Mononuclear cell (primary cell): ENCODE measurements around the gene ADAMTSL4. TPM values are rescaled to one million over a fixed set of nuclear protein-coding genes. Genes with fewer than 3 reads are reported as not detected.

Experiments used
- H3K27me3 ChIP-seq: 2 replicates; pipeline ENCODE4 v1.6.0; 2011; ENCODE audit warnings: low read length, control low read depth; ENCODE audit not compliant: insufficient read depth
- H3K4me1 ChIP-seq: 2 replicates; pipeline ENCODE4 v1.5.1; 2011; ENCODE audit warnings: mild to moderate bottlenecking, low read length, control low read depth; ENCODE audit not compliant: insufficient read depth
- H3K4me3 ChIP-seq: 2 replicates; pipeline ENCODE4 v1.5.1; 2011; ENCODE audit warnings: mild to moderate bottlenecking, low read length, moderate library complexity
- H3K9me3 ChIP-seq: 2 replicates; pipeline ENCODE4 v1.5.1; 2011; ENCODE audit warnings: low read depth, mild to moderate bottlenecking, control low read depth, low read length
- total RNA-seq: library from RNA; depleted of rRNA; stranded (reverse); fragments of >200 nt; gene quantifications from one replicate; pipeline ENCODE4 v1.2.3, GENCODE V29; 2012

The ADAMTSL4 gene
- total RNA-seq, 1 donor, result 3.3 TPM

DNA sequence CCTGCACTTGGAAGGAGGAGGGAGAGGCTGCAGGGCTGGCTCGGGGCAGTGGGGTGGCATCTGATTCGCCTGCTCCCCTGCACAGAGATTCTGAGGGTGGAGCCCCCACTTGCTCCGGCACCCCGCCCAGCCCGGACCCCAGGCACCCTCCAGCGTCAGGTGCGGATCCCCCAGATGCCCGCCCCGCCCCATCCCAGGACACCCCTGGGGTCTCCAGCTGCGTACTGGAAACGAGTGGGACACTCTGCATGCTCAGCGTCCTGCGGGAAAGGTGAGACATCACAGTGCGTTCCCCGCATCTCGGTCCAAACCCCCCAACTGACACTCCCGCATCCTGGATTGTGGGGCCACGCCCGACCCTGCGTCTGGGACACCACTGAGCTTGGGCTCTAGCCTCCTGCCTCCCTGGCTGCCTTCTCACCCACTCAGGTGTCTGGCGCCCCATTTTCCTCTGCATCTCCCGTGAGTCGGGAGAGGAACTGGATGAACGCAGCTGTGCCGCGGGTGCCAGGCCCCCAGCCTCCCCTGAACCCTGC lies 7.9 kb downstream of the ADAMTSL4 start:
- H3K9me3 ChIP-seq, result no peaks in the 10 kb centered on the region
- H3K4me1 ChIP-seq, result peaks cover 52% of the 10 kb centered on the region

DNA sequence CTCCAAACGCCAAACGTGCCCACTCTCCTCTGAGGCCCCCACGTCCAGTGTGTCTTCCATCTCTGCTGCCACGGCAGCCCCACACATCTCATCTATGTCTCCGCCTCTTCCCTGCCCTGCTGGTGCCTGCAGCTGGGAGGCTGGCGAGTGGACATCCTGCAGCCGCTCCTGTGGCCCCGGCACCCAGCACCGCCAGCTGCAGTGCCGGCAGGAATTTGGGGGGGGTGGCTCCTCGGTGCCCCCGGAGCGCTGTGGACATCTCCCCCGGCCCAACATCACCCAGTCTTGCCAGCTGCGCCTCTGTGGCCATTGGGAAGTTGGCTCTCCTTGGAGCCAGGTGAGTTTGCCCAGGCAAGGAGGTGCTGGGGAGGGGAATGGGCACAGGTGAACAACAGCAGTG lies 8.6 kb downstream of the ADAMTSL4 start:
- no peaks in the 10 kb centered on the region for H3K9me3 ChIP-seq
- no peaks in the 10 kb centered on the region for H3K27me3 ChIP-seq
- H3K4me1 ChIP-seq, result peaks cover 52% of the 10 kb centered on the region
- no peak overlapping the region for H3K4me3 ChIP-seq

More for the DNA sequence above, 7.9 kb downstream of the ADAMTSL4 start:
- no peak overlapping the region for H3K4me3 ChIP-seq
- H3K27me3 ChIP-seq, result no peaks in the 10 kb centered on the region

DNA sequence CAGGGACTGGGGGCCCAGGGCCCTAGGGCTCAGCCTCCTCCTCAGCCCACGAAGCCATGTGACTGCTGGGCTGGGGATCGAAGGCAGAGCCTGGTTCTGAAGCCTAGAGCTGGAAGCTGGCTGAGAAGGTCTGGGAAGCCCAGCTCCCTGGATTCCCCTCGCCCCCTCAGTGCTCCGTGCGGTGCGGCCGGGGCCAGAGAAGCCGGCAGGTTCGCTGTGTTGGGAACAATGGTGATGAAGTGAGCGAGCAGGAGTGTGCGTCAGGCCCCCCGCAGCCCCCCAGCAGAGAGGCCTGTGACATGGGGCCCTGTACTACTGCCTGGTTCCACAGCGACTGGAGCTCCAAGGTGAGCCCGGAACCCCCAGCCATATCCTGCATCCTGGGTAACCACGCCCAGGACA lies 9.1 kb downstream of the ADAMTSL4 start:
- Histone ChIP-seq H3K4me1 (peaks cover 52% of the 10 kb centered on the region), H3K9me3 (no peaks in the 10 kb centered on the region), H3K27me3 (no peaks in the 10 kb centered on the region), H3K4me3 (no peak overlapping the region)

DNA sequence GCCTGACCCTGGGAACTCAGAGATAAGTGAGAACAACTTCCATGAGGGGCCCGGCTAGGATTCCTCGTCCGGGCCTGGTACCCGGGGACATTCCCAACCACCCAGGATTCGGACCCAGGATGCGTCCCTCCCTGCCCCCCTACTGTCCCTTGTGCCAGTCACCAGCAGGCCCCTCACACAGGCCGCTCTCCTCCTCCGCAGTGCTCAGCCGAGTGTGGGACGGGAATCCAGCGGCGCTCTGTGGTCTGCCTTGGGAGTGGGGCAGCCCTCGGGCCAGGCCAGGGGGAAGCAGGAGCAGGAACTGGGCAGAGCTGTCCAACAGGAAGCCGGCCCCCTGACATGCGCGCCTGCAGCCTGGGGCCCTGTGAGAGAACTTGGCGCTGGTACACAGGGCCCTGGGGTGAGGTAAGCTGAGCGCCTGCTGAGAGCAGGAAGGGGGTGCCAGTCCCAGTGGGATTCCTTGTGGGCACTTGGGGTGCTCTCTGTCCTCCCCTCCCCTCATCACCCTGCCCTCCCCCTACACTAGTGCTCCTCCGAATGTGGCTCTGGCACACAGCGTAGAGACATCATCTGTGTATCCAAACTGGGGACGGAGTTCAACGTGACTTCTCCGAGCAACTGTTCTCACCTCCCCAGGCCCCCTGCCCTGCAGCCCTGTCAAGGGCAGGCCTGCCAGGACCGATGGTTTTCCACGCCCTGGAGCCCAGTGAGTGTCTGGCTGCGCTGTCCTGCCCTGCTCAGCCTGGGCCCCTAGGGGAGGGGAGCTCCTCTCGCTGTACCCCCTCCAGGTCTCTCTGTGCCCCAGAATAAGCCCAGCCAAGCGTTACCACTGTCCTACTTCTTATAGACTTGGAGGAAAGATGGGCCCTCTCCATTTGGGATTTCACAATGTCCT lies 9.8 kb downstream of the ADAMTSL4 start:
- no peaks in the 10 kb centered on the region for H3K27me3 ChIP-seq
- H3K9me3 ChIP-seq, result no peaks in the 10 kb centered on the region
- no peak overlapping the region for H3K4me3 ChIP-seq
- H3K4me1 ChIP-seq, result peaks cover 52% of the 10 kb centered on the region

DNA sequence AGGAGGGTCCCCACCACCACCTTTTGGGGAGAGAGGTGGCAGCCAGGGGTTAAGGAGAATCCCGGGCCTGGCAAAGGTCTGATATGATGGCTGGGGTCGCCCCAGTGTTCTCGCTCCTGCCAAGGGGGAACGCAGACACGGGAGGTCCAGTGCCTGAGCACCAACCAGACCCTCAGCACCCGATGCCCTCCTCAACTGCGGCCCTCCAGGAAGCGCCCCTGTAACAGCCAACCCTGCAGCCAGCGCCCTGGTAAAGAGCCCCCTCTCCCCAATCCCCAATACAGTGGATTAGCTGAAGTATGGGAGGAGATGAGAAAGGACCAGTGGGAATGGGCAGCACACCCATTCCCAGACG lies 10.4 kb downstream of the ADAMTSL4 start:
- Histone ChIP-seq H3K4me3 (no peak overlapping the region), H3K4me1 (peaks cover 54% of the 10 kb centered on the region), H3K27me3 (no peaks in the 10 kb centered on the region), H3K9me3 (no peaks in the 10 kb centered on the region)

DNA sequence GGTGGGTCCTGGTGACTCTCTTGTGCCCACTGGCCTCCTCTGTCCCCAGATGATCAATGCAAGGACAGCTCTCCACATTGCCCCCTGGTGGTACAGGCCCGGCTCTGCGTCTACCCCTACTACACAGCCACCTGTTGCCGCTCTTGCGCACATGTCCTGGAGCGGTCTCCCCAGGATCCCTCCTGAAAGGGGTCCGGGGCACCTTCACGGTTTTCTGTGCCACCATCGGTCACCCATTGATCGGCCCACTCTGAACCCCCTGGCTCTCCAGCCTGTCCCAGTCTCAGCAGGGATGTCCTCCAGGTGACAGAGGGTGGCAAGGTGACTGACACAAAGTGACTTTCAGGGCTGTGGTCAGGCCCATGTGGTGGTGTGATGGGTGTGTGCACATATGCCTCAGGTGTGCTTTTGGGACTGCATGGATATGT lies 10.8 kb downstream of the ADAMTSL4 start:
- Histone ChIP-seq H3K4me1 (peaks cover 58% of the 10 kb centered on the region), H3K4me3 (no peak overlapping the region), H3K9me3 (no peaks in the 10 kb centered on the region), H3K27me3 (no peaks in the 10 kb centered on the region)

DNA sequence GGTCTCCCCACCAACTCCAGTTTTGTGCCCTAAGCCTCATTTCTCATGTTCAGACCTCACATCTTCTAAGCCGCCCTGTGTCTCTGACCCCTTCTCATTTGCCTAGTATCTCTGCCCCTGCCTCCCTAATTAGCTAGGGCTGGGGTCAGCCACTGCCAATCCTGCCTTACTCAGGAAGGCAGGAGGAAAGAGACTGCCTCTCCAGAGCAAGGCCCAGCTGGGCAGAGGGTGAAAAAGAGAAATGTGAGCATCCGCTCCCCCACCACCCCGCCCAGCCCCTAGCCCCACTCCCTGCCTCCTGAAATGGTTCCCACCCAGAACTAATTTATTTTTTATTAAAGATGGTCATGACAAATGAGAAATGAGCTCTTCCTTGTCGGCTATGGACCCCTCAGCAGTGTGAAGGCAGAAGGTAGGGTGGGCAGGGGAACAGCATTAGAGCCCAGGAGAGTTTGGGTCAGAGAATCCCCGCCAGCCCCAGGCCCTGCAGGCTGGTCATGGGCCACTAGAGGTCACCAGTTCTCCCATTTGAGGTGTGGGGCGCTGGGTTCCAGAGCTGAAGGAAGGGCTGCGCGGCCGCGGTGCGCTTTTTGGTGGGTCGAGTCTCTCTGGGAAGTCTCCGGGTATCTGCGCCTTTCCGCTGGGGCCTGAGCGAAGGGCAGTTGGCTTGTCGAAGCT lies 11.5 kb downstream of the ADAMTSL4 start:
- Histone ChIP-seq H3K9me3 (no peaks in the 10 kb centered on the region), H3K4me1 (peaks cover 65% of the 10 kb centered on the region), H3K4me3 (peak overlapping the region; percentile 50), H3K27me3 (no peaks in the 10 kb centered on the region)

DNA sequence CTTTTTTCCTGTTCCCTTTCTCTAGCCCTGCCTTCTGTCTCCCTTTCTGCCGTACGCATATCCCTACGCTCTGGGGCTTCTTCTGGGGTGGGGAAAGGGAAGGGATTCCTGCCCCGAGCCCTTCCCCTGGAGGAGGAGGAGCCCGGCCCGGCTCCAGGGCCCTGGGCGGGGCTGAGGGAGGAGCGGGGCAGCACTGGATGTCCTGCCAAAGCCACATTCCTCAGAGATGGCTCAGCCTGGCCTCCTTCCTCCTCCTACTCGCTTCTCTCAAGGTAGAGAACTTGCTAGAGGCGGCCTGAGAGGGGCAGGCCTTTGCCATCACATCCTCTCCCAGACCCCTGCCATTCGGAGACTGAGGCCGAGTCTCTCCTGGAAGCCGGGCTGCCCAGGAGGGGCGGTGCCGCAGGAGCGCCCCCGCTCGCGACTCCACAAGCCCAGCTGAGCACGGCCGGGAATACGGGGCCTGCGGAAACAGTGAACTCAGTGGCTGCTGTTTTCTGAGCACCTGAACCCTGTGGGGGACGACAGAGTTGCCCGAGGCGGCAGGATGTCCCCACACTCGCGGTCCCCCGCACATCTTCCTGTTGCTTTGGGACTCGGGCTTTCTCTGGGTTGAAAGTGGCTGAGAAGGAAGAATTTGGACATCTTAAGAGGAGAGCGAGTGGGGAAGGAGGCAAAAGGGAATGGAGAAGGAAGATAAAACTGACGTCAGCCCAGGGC lies 12.2 kb downstream of the ADAMTSL4 start:
- no peaks in the 10 kb centered on the region for H3K27me3 ChIP-seq
- H3K4me3 ChIP-seq, result peak overlapping the region; percentile 50
- H3K9me3 ChIP-seq, result no peaks in the 10 kb centered on the region
- peaks cover 72% of the 10 kb centered on the region for H3K4me1 ChIP-seq

DNA sequence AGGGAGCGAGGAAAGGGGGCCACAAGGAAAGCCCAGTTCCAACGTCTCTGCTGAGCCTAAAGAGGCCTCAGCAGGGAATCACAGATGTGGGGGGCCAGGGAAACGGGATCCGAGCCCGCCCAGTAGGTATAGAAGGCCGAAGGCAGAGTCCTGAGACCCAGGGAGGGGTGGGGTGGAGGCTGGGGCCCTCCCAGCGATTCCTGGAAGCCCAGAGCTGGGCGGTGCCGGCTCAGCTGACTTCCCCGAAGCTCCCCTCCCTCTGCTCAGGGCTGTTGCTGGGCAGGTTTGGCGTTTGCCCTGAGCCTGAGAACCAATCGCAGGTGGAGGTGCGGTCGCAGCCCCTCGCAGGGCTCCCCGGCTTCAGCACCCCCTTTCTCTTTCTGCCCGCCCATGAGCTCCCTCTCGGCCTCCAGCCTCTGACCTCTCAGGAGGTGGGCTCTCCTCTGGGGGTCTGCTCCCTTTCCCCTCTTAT lies 12.8 kb downstream of the ADAMTSL4 start:
- peaks cover 78% of the 10 kb centered on the region for H3K4me1 ChIP-seq
- no peaks in the 10 kb centered on the region for H3K27me3 ChIP-seq
- no peaks in the 10 kb centered on the region for H3K9me3 ChIP-seq
- H3K4me3 ChIP-seq, result peak overlapping the region; percentile 50

DNA sequence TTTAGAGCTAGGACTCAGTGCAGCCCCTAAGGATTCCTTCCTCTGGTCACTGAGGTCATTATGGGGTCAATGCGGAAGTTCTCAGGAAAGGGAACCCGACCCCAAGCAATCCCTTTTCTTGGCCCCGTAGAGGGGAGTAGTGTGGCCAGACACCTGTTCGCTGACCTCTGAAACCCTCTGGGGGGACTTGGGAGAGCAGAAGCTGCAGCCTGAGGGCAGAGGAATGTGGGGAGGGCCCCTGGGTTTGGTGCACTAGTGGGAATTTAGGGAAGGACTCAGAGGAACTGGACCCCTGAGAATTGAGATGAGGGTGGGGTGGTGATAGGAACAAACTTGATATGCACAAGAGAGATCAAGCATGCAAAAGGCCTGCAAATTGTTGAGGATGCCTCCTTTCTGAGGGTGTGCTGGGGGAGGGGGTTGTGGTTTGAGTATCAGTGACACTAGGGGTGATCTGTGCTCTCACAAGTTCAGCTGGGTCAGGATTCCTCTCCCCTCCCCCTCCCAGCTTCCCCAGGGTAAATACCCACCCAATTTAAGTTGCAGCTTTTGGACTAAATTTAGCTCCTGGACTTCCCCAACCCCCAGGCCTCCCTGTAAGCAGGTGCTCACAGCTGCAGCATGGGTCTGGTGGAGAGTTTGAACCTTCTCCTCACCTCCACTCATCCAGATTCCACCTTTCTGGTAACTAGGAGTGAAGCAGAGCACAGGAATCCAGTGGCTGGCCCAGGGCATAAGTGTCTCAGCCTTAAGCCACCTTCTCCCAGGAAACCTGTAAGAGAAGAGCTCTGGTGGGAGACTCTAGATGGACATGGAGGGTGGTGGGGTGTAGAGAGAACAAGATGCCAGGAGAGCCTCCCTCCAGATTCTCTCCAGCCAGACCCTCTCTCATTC lies 13.5 kb downstream of the ADAMTSL4 start:
- H3K9me3 ChIP-seq, result no peaks in the 10 kb centered on the region
- H3K27me3 ChIP-seq, result no peaks in the 10 kb centered on the region
- H3K4me3 ChIP-seq, result peak overlapping the region; percentile 50
- H3K4me1 ChIP-seq, result peaks cover 84% of the 10 kb centered on the region

DNA sequence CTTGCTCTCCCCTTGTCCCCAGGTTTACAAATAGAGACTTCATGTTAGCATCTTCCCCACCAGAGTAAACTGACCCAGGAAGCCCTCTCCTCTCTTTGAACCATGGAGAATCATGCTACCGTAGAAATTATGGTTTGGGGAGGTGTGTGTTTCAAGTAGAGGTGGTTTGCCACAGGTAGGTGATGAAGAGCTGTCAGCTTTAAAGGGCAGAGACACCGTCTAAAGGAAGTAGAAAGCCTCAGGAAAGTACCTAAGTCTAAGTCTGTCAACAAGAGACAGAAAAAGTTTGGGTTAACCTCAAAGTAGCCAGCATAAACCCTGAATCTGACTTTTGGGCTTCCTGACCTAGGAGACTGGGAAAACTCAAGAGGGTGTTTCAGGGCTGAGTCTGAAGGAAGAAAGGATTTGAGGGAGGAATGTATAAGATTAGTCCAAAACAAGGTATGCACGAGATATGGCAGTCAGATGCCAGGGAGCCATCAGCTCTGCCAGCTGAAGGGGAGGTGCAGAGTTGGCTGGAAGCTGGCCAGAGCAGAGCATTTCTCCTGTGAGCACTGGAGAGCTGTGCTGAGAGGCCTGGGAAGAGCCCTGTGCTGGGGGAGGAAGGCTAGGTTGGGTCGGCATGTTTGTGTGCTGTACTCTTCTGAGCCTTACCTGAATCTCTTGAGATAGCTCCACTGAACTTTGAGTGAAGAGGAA lies 14.3 kb downstream of the ADAMTSL4 start:
- Histone ChIP-seq H3K4me3 (peak overlapping the region; percentile 50), H3K9me3 (no peaks in the 10 kb centered on the region), H3K27me3 (no peaks in the 10 kb centered on the region), H3K4me1 (peaks cover 92% of the 10 kb centered on the region)

DNA sequence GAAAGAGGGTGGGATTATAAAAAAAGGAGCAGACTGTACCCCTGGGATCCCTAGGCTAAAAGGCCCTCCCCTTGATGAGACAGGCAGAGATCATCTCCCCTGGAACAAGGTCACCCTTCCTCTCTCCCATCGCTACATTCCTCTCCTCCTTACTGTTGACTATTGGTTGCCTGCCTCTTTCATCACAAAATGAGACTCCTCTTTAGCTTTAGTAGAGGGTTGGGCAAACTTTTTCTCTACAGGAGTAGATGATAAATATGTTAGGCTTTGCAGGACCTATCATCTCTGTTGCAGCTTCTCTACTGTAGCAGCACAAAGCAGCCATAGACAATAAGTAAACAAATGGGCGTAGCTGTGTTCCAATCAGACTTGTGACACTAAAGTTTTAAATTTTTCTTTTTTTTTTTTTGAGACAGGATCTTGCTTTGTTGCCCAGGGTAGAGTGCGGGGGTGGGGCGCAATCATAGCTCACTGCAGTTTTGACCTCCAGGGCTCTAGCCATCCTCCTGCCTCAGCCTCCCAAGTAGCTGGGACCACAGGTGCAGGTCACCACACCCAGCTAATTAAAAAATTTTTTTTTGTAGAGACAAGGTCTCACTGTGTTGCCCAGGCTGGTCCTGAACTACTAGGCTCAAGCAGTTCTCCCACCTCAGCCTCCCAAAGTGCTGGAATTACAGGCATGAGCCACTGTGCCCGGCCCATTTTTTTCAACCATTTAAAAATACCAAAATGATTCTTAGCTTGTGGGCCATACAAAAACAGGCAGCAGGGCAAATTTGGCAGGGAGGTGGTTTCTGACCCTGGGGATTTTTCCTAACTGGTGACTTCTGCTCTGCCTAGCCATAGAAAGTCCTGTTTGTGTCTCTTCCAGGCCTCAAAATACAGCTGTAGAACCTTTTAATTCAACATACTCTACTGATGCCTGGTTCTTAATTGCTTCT lies 15.1 kb downstream of the ADAMTSL4 start:
- Histone ChIP-seq H3K27me3 (no peaks in the 10 kb centered on the region), H3K4me1 (peaks cover 92% of the 10 kb centered on the region), H3K4me3 (peak overlapping the region; percentile 1), H3K9me3 (no peaks in the 10 kb centered on the region)
